Astrocyte (in vitro differentiated cells and primary cell): ENCODE measurements around the gene CCL22. TPM values are rescaled to one million over a fixed set of nuclear protein-coding genes. Genes with fewer than 3 reads are reported as not detected.

Experiments
- DNase-seq: peaks from one replicate; pipeline ENCODE4 v3.0.0-alpha.2; 2010; ENCODE audit warnings: low read depth
- FAIRE-seq: peaks from 2 replicates; lab custom pipeline; 2011; peaks lifted over from hg19 to GRCh38; lab: Jason Lieb, UNC
- H2AFZ ChIP-seq: 2 replicates; pipeline ENCODE4 v1.6.0; 2012; ENCODE audit warnings: low read depth, low read length, inconsistent platforms
- H3K27ac ChIP-seq: 2 replicates; pipeline ENCODE4 v1.5.1; 2011; ENCODE audit warnings: low read depth, low read length, inconsistent platforms
- H3K27me3 ChIP-seq: 2 replicates; pipeline ENCODE4 v1.6.0; 2011; ENCODE audit warnings: low read length, inconsistent platforms; ENCODE audit not compliant: insufficient read depth
- H3K36me3 ChIP-seq: 2 replicates; pipeline ENCODE4 v1.5.1; 2011; ENCODE audit warnings: low read length, inconsistent platforms; ENCODE audit not compliant: insufficient read depth
- H3K4me1 ChIP-seq: 2 replicates; pipeline ENCODE4 v1.5.1; 2011; ENCODE audit warnings: low read length, inconsistent platforms; ENCODE audit not compliant: insufficient read depth
- H3K4me2 ChIP-seq: 2 replicates; pipeline ENCODE4 v1.6.0; 2012; ENCODE audit warnings: low read length, inconsistent platforms
- H3K4me3 ChIP-seq: 2 replicates; pipeline ENCODE4 v1.5.1; 2011; ENCODE audit warnings: low read depth, mild to moderate bottlenecking, low read length, inconsistent platforms; ENCODE audit not compliant: insufficient read depth
- H3K79me2 ChIP-seq: 2 replicates; pipeline ENCODE4 v1.6.0; 2012; ENCODE audit warnings: mild to moderate bottlenecking, low read length, inconsistent platforms; ENCODE audit not compliant: insufficient read depth
- H3K9ac ChIP-seq: 2 replicates; pipeline ENCODE4 v1.6.0; 2012; ENCODE audit warnings: mild to moderate bottlenecking, low read length, inconsistent platforms
- H3K9me3 ChIP-seq: 2 replicates; pipeline ENCODE4 v1.5.1; 2012; ENCODE audit warnings: low read depth, mild to moderate bottlenecking, low read length, inconsistent platforms; ENCODE audit not compliant: insufficient read depth
- H4K20me1 ChIP-seq: 2 replicates; pipeline ENCODE4 v1.6.0; 2012; ENCODE audit warnings: low read length, inconsistent platforms; ENCODE audit not compliant: insufficient read depth
- H3K27ac Mint-ChIP-seq: one replicate; pipeline ENCODE4 v1.8.0; 2021; ENCODE audit warnings: mild to moderate bottlenecking, mixed read lengths; ENCODE audit not compliant: unreplicated experiment
- H3K27me3 Mint-ChIP-seq: one replicate; pipeline ENCODE4 v1.8.0; 2021; ENCODE audit warnings: low read depth, mixed read lengths; ENCODE audit not compliant: unreplicated experiment
- H3K36me3 Mint-ChIP-seq: one replicate; pipeline ENCODE4 v1.8.0; 2021; ENCODE audit warnings: low read depth, mixed read lengths; ENCODE audit not compliant: unreplicated experiment
- H3K4me1 Mint-ChIP-seq: one replicate; pipeline ENCODE4 v1.8.0; 2021; ENCODE audit warnings: low read depth, mixed read lengths; ENCODE audit not compliant: unreplicated experiment
- H3K4me3 Mint-ChIP-seq: one replicate; pipeline ENCODE4 v1.8.0; 2021; ENCODE audit warnings: mild to moderate bottlenecking, moderate library complexity, mixed read lengths; ENCODE audit not compliant: unreplicated experiment
- H3K9me3 Mint-ChIP-seq: one replicate; pipeline ENCODE4 v1.8.0; 2021; ENCODE audit warnings: mild to moderate bottlenecking, mixed read lengths; ENCODE audit not compliant: unreplicated experiment
- EZH2 ChIP-seq: IDR thresholded peaks from 2 replicates; pipeline ENCODE4 v1.6.1; 2012; ENCODE audit warnings: mild to moderate bottlenecking, low read length, inconsistent platforms; ENCODE audit not compliant: insufficient read depth
- total RNA-seq: library from RNA; stranded (reverse); gene quantifications from 2 replicates; pipeline ENCODE4 v1.2.1, GENCODE V29; 2021
- TF ChIP-seq, protein P1 (sequence below): IDR thresholded peaks from 2 replicates; pipeline ENCODE4 v1.5.1; 2011; ENCODE audit warnings: low read depth, mild to moderate bottlenecking, inconsistent platforms, low read length, moderate library complexity; ENCODE audit not compliant: insufficient read depth

The CCL22 gene
- total RNA-seq, 1 donor from 2014 or later: not detected

DNA sequence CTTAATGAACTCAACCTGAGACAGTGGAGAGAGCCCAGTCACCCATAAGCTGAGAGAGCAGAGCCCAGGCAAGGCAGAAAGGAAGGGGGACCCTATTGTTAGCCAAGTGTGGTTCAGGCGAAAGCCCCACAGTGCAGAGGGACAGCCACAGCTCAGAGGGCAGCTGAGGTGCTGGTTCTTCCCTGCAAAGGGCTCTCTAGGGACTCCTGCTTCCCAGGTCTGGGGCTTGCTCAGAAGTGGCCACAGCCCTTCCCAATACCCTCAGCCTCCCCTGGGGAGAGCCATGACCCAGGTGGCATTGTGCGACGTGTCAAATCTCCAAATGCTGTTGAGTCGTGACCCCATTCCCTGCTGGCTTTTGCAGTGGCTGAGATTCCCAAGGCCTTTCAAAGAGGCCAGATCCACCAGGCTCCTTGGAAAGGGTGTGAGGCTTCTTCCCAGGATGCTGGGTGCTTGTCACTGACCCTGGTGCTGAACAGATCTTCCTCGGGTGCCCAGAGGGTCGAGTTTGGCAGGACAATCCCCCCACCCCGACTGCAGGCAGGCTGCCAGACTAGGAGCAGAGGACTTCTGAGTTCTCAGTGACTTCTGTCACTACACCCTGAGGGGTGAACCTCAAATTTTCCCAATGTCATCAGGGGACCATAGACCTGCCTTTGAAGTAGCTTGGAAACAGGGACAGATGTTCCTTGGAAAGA lies 43.5 kb downstream of the CCL22 start:
- no peak for TF ChIP-seq EZH2
- TF ChIP-seq, protein P1, sequence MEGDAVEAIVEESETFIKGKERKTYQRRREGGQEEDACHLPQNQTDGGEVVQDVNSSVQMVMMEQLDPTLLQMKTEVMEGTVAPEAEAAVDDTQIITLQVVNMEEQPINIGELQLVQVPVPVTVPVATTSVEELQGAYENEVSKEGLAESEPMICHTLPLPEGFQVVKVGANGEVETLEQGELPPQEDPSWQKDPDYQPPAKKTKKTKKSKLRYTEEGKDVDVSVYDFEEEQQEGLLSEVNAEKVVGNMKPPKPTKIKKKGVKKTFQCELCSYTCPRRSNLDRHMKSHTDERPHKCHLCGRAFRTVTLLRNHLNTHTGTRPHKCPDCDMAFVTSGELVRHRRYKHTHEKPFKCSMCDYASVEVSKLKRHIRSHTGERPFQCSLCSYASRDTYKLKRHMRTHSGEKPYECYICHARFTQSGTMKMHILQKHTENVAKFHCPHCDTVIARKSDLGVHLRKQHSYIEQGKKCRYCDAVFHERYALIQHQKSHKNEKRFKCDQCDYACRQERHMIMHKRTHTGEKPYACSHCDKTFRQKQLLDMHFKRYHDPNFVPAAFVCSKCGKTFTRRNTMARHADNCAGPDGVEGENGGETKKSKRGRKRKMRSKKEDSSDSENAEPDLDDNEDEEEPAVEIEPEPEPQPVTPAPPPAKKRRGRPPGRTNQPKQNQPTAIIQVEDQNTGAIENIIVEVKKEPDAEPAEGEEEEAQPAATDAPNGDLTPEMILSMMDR: no peak
- Histone ChIP-seq H3K4me1 (no peaks in the 10 kb centered on the region), H3K79me2 (no peaks in the 10 kb centered on the region), H2AFZ (no peak overlapping the region), H4K20me1 (no peaks in the 10 kb centered on the region), H3K4me3 (no peak overlapping the region), H3K27me3 (no peaks in the 10 kb centered on the region), H3K4me2 (no peak overlapping the region), H3K36me3 (no peaks in the 10 kb centered on the region), H3K27ac (no peak overlapping the region), H3K9ac (no peak overlapping the region), H3K9me3 (no peaks in the 10 kb centered on the region)
- H3K9me3 Mint-ChIP-seq: peaks cover 2% of the 10 kb centered on the region
- peaks cover 32% of the 10 kb centered on the region for H3K27me3 Mint-ChIP-seq
- H3K36me3 Mint-ChIP-seq: peaks cover 2% of the 10 kb centered on the region
- FAIRE-seq: no peak
- no peak overlapping the region for H3K4me3 Mint-ChIP-seq
- H3K27ac Mint-ChIP-seq: no peak overlapping the region
- no peak for DNase-seq
- H3K4me1 Mint-ChIP-seq: peaks cover 1% of the 10 kb centered on the region

DNA sequence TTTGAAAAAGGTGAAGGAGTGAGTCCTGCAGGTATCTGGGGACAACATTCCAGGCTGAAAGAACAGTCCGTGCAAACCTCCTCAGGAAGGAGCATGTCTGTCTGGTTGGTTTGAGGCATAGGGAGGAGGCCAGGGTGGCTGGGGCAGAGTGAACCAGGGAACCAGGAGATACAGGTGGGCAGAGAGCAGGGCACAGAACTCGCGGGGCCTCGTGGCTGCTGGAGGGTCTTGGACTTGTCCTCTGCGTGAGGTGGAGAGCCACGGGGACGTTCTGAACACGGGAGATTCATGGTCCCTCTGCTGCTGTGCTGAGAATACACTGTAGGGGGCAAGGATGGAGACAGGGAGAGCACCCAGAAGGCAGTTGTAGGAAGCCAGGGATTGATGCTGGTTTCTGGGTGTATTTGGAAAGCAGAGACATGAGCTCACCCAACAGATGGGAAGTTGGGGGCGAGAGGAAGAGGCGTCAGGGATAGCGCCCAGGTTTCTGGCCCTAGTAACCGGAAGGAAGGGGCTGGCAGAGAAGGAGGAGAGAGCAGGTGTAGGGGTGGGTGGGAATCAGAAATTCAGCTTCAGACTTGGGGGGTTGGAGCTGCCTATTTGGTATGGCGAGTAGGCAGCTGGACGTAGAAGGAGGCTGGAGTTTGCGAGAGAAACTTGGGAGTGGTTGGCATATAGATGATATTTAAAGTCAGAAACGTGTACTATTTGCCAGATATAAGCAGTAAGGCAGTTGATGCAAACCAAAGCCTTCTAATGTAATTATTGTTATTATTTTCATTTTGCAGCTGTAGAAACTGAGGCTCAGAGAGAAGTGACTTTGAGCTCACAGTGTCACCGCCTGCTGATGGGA lies 45.6 kb downstream of the CCL22 start, which contains the start of gene CCL17:
TSS of gene CCL17 (plus strand) at position 803 of the 853 bp plus-strand sequence. CDS start 9,166 bp downstream, outside the sequence.
- Histone ChIP-seq H2AFZ (no peak within 1 kb of the TSS), H3K4me1 (no peaks in the 10 kb centered on the region), H3K4me3 (no peak within 1 kb of the TSS), H3K27me3 (peaks cover 2% of the 10 kb centered on the region), H3K79me2 (no peaks in the 10 kb centered on the region), H4K20me1 (no peaks in the 10 kb centered on the region), H3K9me3 (no peaks in the 10 kb centered on the region), H3K9ac (no peak within 1 kb of the TSS), H3K36me3 (no peaks in the 10 kb centered on the region), H3K27ac (no peak within 1 kb of the TSS), H3K4me2 (no peak within 1 kb of the TSS)
- H3K36me3 Mint-ChIP-seq: peaks cover under 1% of the 10 kb centered on the region
- H3K27me3 Mint-ChIP-seq: peaks cover 20% of the 10 kb centered on the region
- H3K27ac Mint-ChIP-seq: no peak within 1 kb of the TSS
- no peak for DNase-seq
- no peaks in the 10 kb centered on the region for H3K9me3 Mint-ChIP-seq
- no peak within 1 kb of the TSS for H3K4me3 Mint-ChIP-seq
- TF ChIP-seq EZH2: no peak
- peaks cover 1% of the 10 kb centered on the region for H3K4me1 Mint-ChIP-seq
- no peak for FAIRE-seq

DNA sequence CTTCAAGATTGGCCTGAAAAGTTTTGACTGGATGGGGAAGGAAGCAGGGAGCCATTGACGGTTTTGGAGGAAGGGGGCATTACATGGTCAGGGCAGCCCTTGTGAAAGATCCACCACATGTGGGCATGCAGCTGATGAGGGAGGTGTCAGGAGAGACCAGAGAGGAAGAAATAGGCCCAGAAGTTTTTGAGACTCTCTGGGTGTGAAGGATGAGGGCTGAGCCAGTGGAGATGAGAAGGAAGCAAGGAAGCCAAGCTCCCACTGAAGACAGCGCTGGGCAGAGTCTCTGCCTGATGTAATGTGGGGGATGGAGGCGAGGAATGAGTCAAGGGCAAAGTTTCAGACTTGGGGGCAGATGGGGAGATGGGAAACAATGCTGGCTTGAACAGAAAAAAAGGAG lies 46.5 kb downstream of the CCL22 start:
- H3K36me3 Mint-ChIP-seq: no peaks in the 10 kb centered on the region
- DNase-seq (no peak), FAIRE-seq (no peak)
- Histone ChIP-seq H3K9me3 (no peaks in the 10 kb centered on the region), H3K4me1 (no peaks in the 10 kb centered on the region), H3K79me2 (no peaks in the 10 kb centered on the region), H3K36me3 (no peaks in the 10 kb centered on the region), H4K20me1 (no peaks in the 10 kb centered on the region), H2AFZ (no peak overlapping the region), H3K27me3 (peaks cover 3% of the 10 kb centered on the region), H3K9ac (no peak overlapping the region), H3K4me2 (no peak overlapping the region), H3K4me3 (no peak overlapping the region), H3K27ac (no peak overlapping the region)
- peaks cover 1% of the 10 kb centered on the region for H3K4me1 Mint-ChIP-seq
- no peak for TF ChIP-seq EZH2
- TF ChIP-seq, protein P1: no peak
- no peaks in the 10 kb centered on the region for H3K9me3 Mint-ChIP-seq
- H3K27ac Mint-ChIP-seq: no peak overlapping the region
- H3K27me3 Mint-ChIP-seq: peaks cover 19% of the 10 kb centered on the region
- no peak overlapping the region for H3K4me3 Mint-ChIP-seq
